Esophagus muscularis mucosa (tissue), 4 donors: Measurements from ENCODE around the gene KCND3. TPM values are rescaled to one million over a fixed set of nuclear protein-coding genes. Genes with fewer than 3 reads are reported as not detected.

Experiments
- DNase-seq: peaks from one replicate; pipeline ENCODE4 v3.0.0-alpha.2; 2017; ENCODE audit errors: extremely low spot score
- H3K27ac ChIP-seq, 4 donors: fragments of 200-600 bp; sonication (generic); replicated peaks in 1 of 4; 1 replicate in 3 of 4; 2 replicates in 1 of 4; pipeline ENCODE4 v1.5.1; 2016 to 2019; ENCODE audit warnings: mild to moderate bottlenecking in 1 of 4
- H3K27me3 ChIP-seq, 4 donors: fragments of 200-600 bp; sonication (generic); one replicate each; pipeline versions ENCODE4 v1.5.1 to v1.6.0; 2016 to 2019
- H3K36me3 ChIP-seq, 4 donors: fragments of 200-600 bp; sonication (generic); one replicate each; pipeline ENCODE4 v1.5.1; 2016 to 2019
- H3K4me1 ChIP-seq, 4 donors: fragments of 200-600 bp; sonication (generic); one replicate each; pipeline ENCODE4 v1.5.1; 2016 to 2019
- H3K4me3 ChIP-seq, 4 donors: fragments of 200-600 bp; sonication (generic); 1 replicate in 2 of 4; 2 replicates in 2 of 4; pipeline ENCODE4 v1.5.1; 2016 to 2019; ENCODE audit warnings: mild to moderate bottlenecking in 4 of 4, moderate library complexity in 1 of 4
- H3K9me3 ChIP-seq, 4 donors: fragments of 200-600 bp; sonication (generic); 1 replicate in 3 of 4; 2 replicates in 1 of 4; pipeline ENCODE4 v1.5.1; 2016 to 2019
- EP300 ChIP-seq: sonication (generic); formaldehyde crosslinking; IDR thresholded peaks from one replicate; pipeline ENCODE4 v1.6.1; 2017; ENCODE audit warnings: antibody characterized with exemption
- POLR2A ChIP-seq: fragments of 450-650 bp; IDR thresholded peaks from one replicate; pipeline ENCODE4 v1.6.1; 2017; ENCODE audit warnings: antibody characterized with exemption, moderate library complexity, mild to moderate bottlenecking, low read depth
- POLR2AphosphoS5 ChIP-seq, 2 donors: sonication (generic); formaldehyde crosslinking; IDR thresholded peaks; one replicate each; pipeline ENCODE4 v1.6.1; 2017; ENCODE audit warnings: antibody characterized with exemption in 2 of 2
- WGBS: methylation state at CpG from one replicate; pipeline ENCODE4 v1.1.5; 2018; 5-methylcytosine and 5-hydroxymethylcytosine counted together
- intact Hi-C: fragments of 100-400 bp; cut with DNase I; formaldehyde crosslinking; loops from one replicate; pipeline ENCODE4 v1.15.1; 2023
- total RNA-seq, 4 donors: library from RNA; depleted of rRNA; stranded (reverse); fragments of >200 nt; gene quantifications; one replicate each; pipeline versions ENCODE4 v1.1.0 to v1.2.1, GENCODE V29; 2016
- TF ChIP-seq, protein P1 (sequence below), 3 experiments: fragments of 200-600 bp in 2 of 3; fragments of 450-650 bp in 1 of 3; sonication (generic) in 2 of 3; IDR thresholded peaks; one replicate each; pipeline ENCODE4 v1.5.1; 2017 to 2019; ENCODE audit warnings: antibody characterized with exemption in 3 of 3, mild to moderate bottlenecking in 2 of 3, moderate library complexity in 1 of 3

The KCND3 gene
- total RNA-seq, 4 donors from 2014 or later: 25.7 to 57.6 (median 47.5) TPM

DNA sequence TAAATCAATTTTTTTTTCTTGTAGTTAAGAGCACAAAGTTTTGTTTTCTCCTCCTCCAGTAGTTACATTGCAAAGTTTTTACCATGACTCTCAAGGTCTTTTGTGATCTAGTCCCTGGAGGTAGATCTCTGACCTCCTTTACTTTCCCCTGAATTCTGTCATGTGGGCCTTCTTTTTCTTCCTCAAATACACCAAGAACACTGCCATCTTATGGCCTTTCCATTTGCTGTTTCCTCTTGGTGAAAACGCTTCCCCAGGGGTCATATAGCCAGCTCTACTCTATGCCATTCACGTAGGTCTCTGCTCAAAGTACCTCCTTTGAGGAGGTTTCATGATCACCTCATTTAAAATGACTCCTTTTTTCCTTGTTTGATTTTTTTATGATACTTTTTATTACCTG is 231.1 kb downstream of the KCND3 start:
- no peak for DNase-seq
- TF ChIP-seq POLR2AphosphoS5 (IDR thresholded peaks at IDR 0.05) (no peak), POLR2A (no peak), EP300 (no peak)
- TF ChIP-seq, protein P1, sequence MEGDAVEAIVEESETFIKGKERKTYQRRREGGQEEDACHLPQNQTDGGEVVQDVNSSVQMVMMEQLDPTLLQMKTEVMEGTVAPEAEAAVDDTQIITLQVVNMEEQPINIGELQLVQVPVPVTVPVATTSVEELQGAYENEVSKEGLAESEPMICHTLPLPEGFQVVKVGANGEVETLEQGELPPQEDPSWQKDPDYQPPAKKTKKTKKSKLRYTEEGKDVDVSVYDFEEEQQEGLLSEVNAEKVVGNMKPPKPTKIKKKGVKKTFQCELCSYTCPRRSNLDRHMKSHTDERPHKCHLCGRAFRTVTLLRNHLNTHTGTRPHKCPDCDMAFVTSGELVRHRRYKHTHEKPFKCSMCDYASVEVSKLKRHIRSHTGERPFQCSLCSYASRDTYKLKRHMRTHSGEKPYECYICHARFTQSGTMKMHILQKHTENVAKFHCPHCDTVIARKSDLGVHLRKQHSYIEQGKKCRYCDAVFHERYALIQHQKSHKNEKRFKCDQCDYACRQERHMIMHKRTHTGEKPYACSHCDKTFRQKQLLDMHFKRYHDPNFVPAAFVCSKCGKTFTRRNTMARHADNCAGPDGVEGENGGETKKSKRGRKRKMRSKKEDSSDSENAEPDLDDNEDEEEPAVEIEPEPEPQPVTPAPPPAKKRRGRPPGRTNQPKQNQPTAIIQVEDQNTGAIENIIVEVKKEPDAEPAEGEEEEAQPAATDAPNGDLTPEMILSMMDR (IDR thresholded peaks at IDR 0.05): no peak
- Histone ChIP-seq H3K9me3 (no peaks in the 10 kb centered on the region), H3K36me3 (peaks cover 18 to 48% (median 35%) of the 10 kb centered on the region in 4 donors), H3K27me3 (no peaks in the 10 kb centered on the region), H3K27ac (no peak overlapping the region), H3K4me1 (peaks cover 17 to 33% (median 24%) of the 10 kb centered on the region in 4 donors), H3K4me3 (no peak overlapping the region)
- intact Hi-C loops: loop anchor here (5.0 kb wide), 1 partner anchor 276 kb away; no protein-coding TSS in a partner anchor
- WGBS: 57% methylated on average over 2 of the region's 2 CpGs

DNA sequence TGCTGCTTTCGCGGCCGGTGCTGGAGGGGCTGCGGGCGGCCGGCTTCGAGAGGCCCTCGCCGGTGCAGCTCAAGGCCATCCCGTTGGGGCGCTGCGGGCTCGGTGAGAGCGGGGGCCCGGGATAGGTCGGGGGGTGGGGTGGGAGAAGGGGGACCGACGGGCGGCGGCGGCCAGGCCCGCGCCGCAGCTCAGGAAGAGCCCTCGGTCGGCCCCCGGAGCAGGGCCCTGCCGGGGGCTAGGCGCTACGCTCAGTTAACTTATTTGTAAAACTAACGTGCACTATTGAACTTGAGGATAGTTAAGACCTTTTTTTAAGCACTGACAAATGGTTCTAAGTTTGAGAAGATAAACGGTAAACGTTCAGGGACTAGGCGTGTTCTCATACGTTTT is 233.3 kb downstream of the KCND3 start:
- H3K4me1 ChIP-seq: peaks cover 17 to 35% (median 24%) of the 10 kb centered on the region in 4 donors
- no peaks in the 10 kb centered on the region for H3K27me3 ChIP-seq
- intact Hi-C loops: loop anchor here (5.0 kb wide), 1 partner anchor 274 kb away; no protein-coding TSS in a partner anchor
- 1% methylated on average over 8 of the region's 35 CpGs for WGBS
- peaks cover 6 to 26% (median 19%) of the 10 kb centered on the region in 4 donors for H3K36me3 ChIP-seq
- TF ChIP-seq EP300 (no peak), POLR2A (no peak), POLR2AphosphoS5 (IDR thresholded peaks at IDR 0.05) (no peak)
- TF ChIP-seq, protein P1 (IDR thresholded peaks at IDR 0.05): no peak
- peak overlapping the region; percentile 73 to 87 (median 86) for H3K4me3 ChIP-seq
- peak overlapping the region; percentile 84 to 95 (median 91) for H3K27ac ChIP-seq
- DNase-seq: no peak
- H3K9me3 ChIP-seq: no peaks in the 10 kb centered on the region

DNA sequence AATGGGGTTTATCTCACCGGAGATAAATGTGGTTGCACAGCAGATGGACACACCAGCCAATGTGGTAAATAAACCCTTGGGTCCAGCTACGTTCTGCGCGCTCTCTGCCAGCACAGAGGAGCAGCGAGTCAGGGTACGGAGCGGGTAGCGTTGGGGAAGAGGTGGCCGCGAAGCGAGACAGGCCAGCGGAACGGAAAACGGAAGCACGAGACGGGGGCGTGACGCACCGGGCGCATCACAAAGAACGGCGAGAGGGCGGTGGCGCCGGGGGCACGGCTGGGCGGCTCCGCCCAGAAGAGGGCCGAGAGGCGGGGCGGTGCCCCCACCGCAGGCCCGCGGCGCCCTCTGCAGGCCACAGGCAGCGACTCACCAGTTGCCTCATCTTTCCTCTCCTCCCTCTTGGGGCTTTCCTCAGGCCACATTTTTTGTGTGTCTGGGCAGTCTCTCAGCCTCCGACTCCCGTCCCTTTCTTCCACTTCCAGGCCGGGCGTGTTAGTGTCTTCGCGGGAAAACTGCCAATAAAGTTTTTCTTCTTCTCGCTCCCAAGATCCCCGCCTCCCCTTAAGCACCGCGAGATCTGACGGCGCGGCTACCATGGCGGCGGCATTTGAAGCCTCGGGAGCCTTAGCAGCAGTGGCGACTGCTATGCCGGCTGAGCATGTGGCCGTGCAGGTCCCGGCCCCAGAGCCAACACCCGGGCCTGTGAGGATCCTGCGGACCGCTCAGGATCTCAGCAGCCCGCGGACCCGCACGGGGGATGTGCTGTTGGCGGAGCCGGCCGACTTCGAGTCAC is 233.9 kb downstream of the KCND3 start, which contains the start of gene DDX20:
DDX20 (plus strand) TSS at position 571 of the 793 bp plus-strand sequence; CDS start at position 595, 24 bp downstream.
- Histone ChIP-seq H3K27me3 (no peaks in the 10 kb centered on the region), H3K9me3 (no peaks in the 10 kb centered on the region), H3K27ac (peak within 1 kb of the TSS; percentile 84 to 95 (median 91)), H3K4me3 (peak within 1 kb of the TSS; percentile 73 to 87 (median 86)), H3K4me1 (peaks cover 17 to 41% (median 24%) of the 10 kb centered on the region in 4 donors), H3K36me3 (peaks cover under 1 to 20% (median 13%) of the 10 kb centered on the region in 4 donors)
- TF ChIP-seq, protein P1 (IDR thresholded peaks at IDR 0.05): peak; percentile 89 to 98 (median 95)
- TF ChIP-seq POLR2AphosphoS5 (IDR thresholded peaks at IDR 0.05) (peak; percentile 82 to 91), EP300 (no peak), POLR2A (no peak)
- peak; percentile 98 for DNase-seq
- intact Hi-C loops: loop anchor here (2.0 to 5.0 kb wide), 2 partner anchors 41 to 273 kb away; no protein-coding TSS in a partner anchor
- WGBS: 2% methylated on average over 35 of the region's 67 CpGs

DNA sequence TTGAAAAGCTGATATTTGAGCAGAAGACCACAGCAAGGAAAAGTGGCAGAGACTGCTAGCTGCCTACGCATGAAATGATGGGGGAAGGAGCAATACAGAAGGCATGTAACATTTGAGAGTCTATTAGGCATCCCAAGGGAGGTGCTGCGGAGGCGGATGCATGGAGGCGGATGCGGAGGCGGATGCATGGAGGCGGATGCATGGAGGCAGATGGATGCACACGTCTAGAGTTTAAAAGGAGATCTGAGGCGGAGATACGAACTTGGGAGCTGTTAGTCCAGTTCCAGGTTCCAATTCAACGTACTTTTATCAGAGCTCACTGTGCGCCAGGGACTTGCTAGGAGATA is 234.5 kb downstream of the KCND3 start:
- intact Hi-C loops: loop anchor here (2.0 to 5.0 kb wide), 2 partner anchors 40 to 273 kb away; no protein-coding TSS in a partner anchor
- no peak for DNase-seq
- H3K27me3 ChIP-seq: no peaks in the 10 kb centered on the region
- no peaks in the 10 kb centered on the region for H3K9me3 ChIP-seq
- peaks cover 0 to 14% (median 7%) of the 10 kb centered on the region in 4 donors for H3K36me3 ChIP-seq
- H3K4me3 ChIP-seq: peak overlapping the region; percentile 73 to 87 (median 86)
- TF ChIP-seq POLR2AphosphoS5 (IDR thresholded peaks at IDR 0.05) (no peak), EP300 (no peak), POLR2A (no peak)
- TF ChIP-seq, protein P1 (IDR thresholded peaks at IDR 0.05): no peak
- H3K27ac ChIP-seq: peak overlapping the region; percentile 84 to 95 (median 91)
- under 1% methylated on average over 12 of the region's 12 CpGs for WGBS
- H3K4me1 ChIP-seq: peaks cover 17 to 44% (median 24%) of the 10 kb centered on the region in 4 donors
